H9 (cell line): ENCODE measurements around the gene CKMT2. TPM values are rescaled to one million over a fixed set of nuclear protein-coding genes. Genes with fewer than 3 reads are reported as not detected.

Experiments used
- DNase-seq: peaks from one replicate; pipeline ENCODE4 v3.0.0-alpha.2; 2017
- H2AFZ ChIP-seq: one replicate; pipeline ENCODE4 v1.6.1; 2013; ENCODE audit warnings: mild to moderate bottlenecking, low read length, control low read depth, moderate library complexity
- H2AK5ac ChIP-seq: 2 replicates; pipeline ENCODE4 v1.6.1; 2013; ENCODE audit warnings: low read length, control low read depth, mixed read lengths; ENCODE audit not compliant: insufficient read length
- H2BK120ac ChIP-seq: one replicate; pipeline ENCODE4 v1.6.1; 2013; ENCODE audit warnings: low read depth, mild to moderate bottlenecking, low read length, control low read depth, inconsistent platforms; ENCODE audit not compliant: poor library complexity, severe bottlenecking
- H2BK12ac ChIP-seq: 2 replicates; pipeline ENCODE4 v1.6.1; 2013; ENCODE audit warnings: low read length, control low read depth, mixed read lengths, low read depth; ENCODE audit not compliant: insufficient read length
- H2BK15ac ChIP-seq: 2 replicates; pipeline ENCODE4 v1.6.1; 2013; ENCODE audit warnings: low read depth, low read length, control low read depth
- H2BK20ac ChIP-seq: one replicate; pipeline ENCODE4 v1.6.1; 2013; ENCODE audit warnings: low read depth, mild to moderate bottlenecking, low read length, control low read depth, inconsistent platforms; ENCODE audit not compliant: poor library complexity, severe bottlenecking
- H2BK5ac ChIP-seq: 2 replicates; pipeline ENCODE4 v1.6.1; 2013; ENCODE audit warnings: low read length, control low read depth, mixed read lengths; ENCODE audit not compliant: insufficient read length
- H3K14ac ChIP-seq: 2 replicates; pipeline ENCODE4 v1.6.1; 2013; ENCODE audit warnings: low read length, control low read depth; ENCODE audit not compliant: insufficient read depth
- H3K18ac ChIP-seq: 2 replicates; pipeline ENCODE4 v1.6.1; 2013; ENCODE audit warnings: low read depth, mild to moderate bottlenecking, mixed read lengths, low read length, control low read depth; ENCODE audit not compliant: insufficient read length
- H3K23ac ChIP-seq: 2 replicates; pipeline ENCODE4 v1.6.1; 2013; ENCODE audit warnings: low read length, control low read depth, mixed read lengths, low read depth; ENCODE audit not compliant: insufficient read length
- H3K23me2 ChIP-seq: 2 replicates; pipeline ENCODE4 v1.6.1; 2013; ENCODE audit warnings: low read depth, mild to moderate bottlenecking, mixed read lengths, low read length, control low read depth; ENCODE audit not compliant: insufficient read length, poor library complexity, severe bottlenecking
- H3K27ac ChIP-seq: 2 replicates; pipeline ENCODE4 v1.5.1; 2013; ENCODE audit warnings: low read length, control low read depth, mixed read lengths, low read depth; ENCODE audit not compliant: insufficient read length
- H3K27me3 ChIP-seq: 2 replicates; pipeline ENCODE4 v1.6.1; 2013; ENCODE audit warnings: low read length, control low read depth, inconsistent platforms; ENCODE audit not compliant: insufficient read depth
- H3K4ac ChIP-seq: 2 replicates; pipeline ENCODE4 v1.6.1; 2013; ENCODE audit warnings: low read depth, mild to moderate bottlenecking, control low read depth, inconsistent platforms, low read length, moderate library complexity
- H3K4me1 ChIP-seq: 2 replicates; pipeline ENCODE4 v1.6.1; 2013; ENCODE audit warnings: low read length, control low read depth, inconsistent platforms; ENCODE audit not compliant: insufficient read depth
- H3K4me2 ChIP-seq: 2 replicates; pipeline ENCODE4 v1.6.1; 2013; ENCODE audit warnings: low read length, control low read depth, mixed read lengths; ENCODE audit not compliant: insufficient read length, insufficient read depth
- H3K56ac ChIP-seq: 2 replicates; pipeline ENCODE4 v1.6.1; 2013; ENCODE audit warnings: low read depth, mild to moderate bottlenecking, mixed read lengths, low read length, control low read depth; ENCODE audit not compliant: insufficient read length
- H3K79me1 ChIP-seq: 2 replicates; pipeline ENCODE4 v1.6.1; 2013; ENCODE audit warnings: low read depth, mild to moderate bottlenecking, moderate library complexity, low read length, control low read depth, inconsistent platforms; ENCODE audit not compliant: insufficient read depth, poor library complexity, severe bottlenecking
- H3K79me2 ChIP-seq: 2 replicates; pipeline ENCODE4 v1.6.1; 2013; ENCODE audit warnings: low read length, control low read depth, inconsistent platforms; ENCODE audit not compliant: insufficient read depth
- H3K9ac ChIP-seq: 2 replicates; pipeline ENCODE4 v1.6.1; 2013; ENCODE audit warnings: low read length, control low read depth, mixed read lengths; ENCODE audit not compliant: insufficient read length; ENCODE audit errors: extremely low read depth
- H3K9me3 ChIP-seq: one replicate; pipeline ENCODE4 v1.6.1; 2013; ENCODE audit warnings: low read depth, low read length, inconsistent platforms; ENCODE audit not compliant: control insufficient read depth
- H3T11ph ChIP-seq: one replicate; pipeline ENCODE4 v1.6.1; 2013; ENCODE audit warnings: mild to moderate bottlenecking, low read length, control low read depth, inconsistent platforms
- H4K20me1 ChIP-seq: one replicate; pipeline ENCODE4 v1.6.1; 2013; ENCODE audit not compliant: control insufficient read depth, insufficient read length, insufficient read depth
- H4K5ac ChIP-seq: 2 replicates; pipeline ENCODE4 v1.6.1; 2013; ENCODE audit warnings: low read depth, mild to moderate bottlenecking, mixed read lengths, low read length, control low read depth; ENCODE audit not compliant: insufficient read length
- H4K8ac ChIP-seq: replicated peaks from 2 replicates; pipeline ENCODE4 v1.6.1; 2013; ENCODE audit warnings: low read length, control low read depth, mixed read lengths, low read depth; ENCODE audit not compliant: insufficient read length
- H4K91ac ChIP-seq: 2 replicates; pipeline ENCODE4 v1.6.1; 2013; ENCODE audit warnings: low read depth, mild to moderate bottlenecking, moderate library complexity, mixed read lengths, low read length, control low read depth; ENCODE audit not compliant: insufficient read length
- H3K27ac Mint-ChIP-seq, 3 experiments: 2 replicates in 2 of 3; 3 replicates in 1 of 3; pipeline ENCODE4 v1.8.0; 2020 to 2021; ENCODE audit warnings: mixed read lengths in 3 of 3, mild to moderate bottlenecking in 1 of 3, moderate library complexity in 1 of 3
- H3K27me3 Mint-ChIP-seq: 2 replicates; pipeline ENCODE4 v1.8.0; 2021; ENCODE audit warnings: low read depth, mild to moderate bottlenecking, moderate library complexity, mixed read lengths
- H3K36me3 Mint-ChIP-seq, 3 experiments: 2 replicates in 2 of 3; 3 replicates in 1 of 3; pipeline ENCODE4 v1.8.0; 2020 to 2021; ENCODE audit warnings: low read depth in 3 of 3, mixed read lengths in 3 of 3; ENCODE audit not compliant: insufficient read depth in 1 of 3
- H3K4me1 Mint-ChIP-seq, 2 experiments: 2 replicates each; pipeline ENCODE4 v1.8.0; 2020; ENCODE audit warnings: mixed read lengths in 2 of 2
- H3K4me3 Mint-ChIP-seq, 2 experiments: 2 replicates in 1 of 2; 3 replicates in 1 of 2; pipeline ENCODE4 v1.8.0; 2020 to 2021; ENCODE audit warnings: mild to moderate bottlenecking in 2 of 2, mixed read lengths in 2 of 2, moderate library complexity in 1 of 2
- H3K9me3 Mint-ChIP-seq, 2 experiments: 2 replicates in 1 of 2; 3 replicates in 1 of 2; pipeline ENCODE4 v1.8.0; 2020; ENCODE audit warnings: mild to moderate bottlenecking in 2 of 2, mixed read lengths in 2 of 2, moderate library complexity in 1 of 2
- WGBS: extraction: QIAGEN DNeasy Blood & Tissue Kit; methylation state at CpG from one replicate; pipeline ENCODE4 v1.1.7; 2013; ENCODE audit warnings: missing lambda C conversion rate, low lambda C conversion rate, mixed read lengths; ENCODE audit not compliant: insufficient read length; ENCODE audit errors: extremely low coverage; 5-methylcytosine and 5-hydroxymethylcytosine counted together
- total RNA-seq: library from RNA; stranded (reverse); gene quantifications from 2 replicates; pipeline ENCODE4 v1.2.1, GENCODE V29; 2021
- TF ChIP-seq, protein P1 (sequence below): fragments of 200-600 bp; sonication (generic); conservative IDR thresholded peaks from 3 replicates; pipeline ENCODE4 v1.8.0; 2021; ENCODE audit warnings: antibody characterized with exemption, mild to moderate bottlenecking

Gene CKMT2
- total RNA-seq, 1 experiment from 2014 or later: 1.8 TPM

DNA sequence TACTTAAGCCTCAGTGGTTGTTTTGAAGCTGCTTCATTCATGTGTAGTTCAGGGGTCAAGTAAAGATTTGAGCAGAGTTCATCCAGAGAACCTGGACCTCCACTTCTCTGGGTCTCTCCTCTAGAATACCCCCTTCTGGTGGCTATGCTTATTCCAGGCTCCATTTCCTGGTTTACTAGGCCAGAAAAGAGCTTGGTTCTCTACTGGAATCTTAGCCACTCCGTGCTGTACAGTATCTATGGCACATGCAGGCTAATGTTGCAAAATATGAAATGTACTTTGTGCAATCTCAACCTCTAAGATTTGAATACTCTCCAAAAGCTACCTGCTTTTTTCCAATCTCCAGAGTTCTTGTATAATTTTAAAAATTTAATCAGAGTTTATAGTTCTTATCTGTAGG is 50.9 kb downstream of the CKMT2 start:
- no peak overlapping the region for H3K27ac ChIP-seq
- H3K27ac Mint-ChIP-seq: no peak overlapping the region
- peaks cover 4% of the 10 kb centered on the region; the same call in 1 of the 2 replicates for H3K79me2 ChIP-seq
- H3K27me3 ChIP-seq: no peaks in the 10 kb centered on the region
- no peak for DNase-seq
- no peak overlapping the region for H3K56ac ChIP-seq
- H2AK5ac ChIP-seq: no peak overlapping the region
- TF ChIP-seq, protein P1, sequence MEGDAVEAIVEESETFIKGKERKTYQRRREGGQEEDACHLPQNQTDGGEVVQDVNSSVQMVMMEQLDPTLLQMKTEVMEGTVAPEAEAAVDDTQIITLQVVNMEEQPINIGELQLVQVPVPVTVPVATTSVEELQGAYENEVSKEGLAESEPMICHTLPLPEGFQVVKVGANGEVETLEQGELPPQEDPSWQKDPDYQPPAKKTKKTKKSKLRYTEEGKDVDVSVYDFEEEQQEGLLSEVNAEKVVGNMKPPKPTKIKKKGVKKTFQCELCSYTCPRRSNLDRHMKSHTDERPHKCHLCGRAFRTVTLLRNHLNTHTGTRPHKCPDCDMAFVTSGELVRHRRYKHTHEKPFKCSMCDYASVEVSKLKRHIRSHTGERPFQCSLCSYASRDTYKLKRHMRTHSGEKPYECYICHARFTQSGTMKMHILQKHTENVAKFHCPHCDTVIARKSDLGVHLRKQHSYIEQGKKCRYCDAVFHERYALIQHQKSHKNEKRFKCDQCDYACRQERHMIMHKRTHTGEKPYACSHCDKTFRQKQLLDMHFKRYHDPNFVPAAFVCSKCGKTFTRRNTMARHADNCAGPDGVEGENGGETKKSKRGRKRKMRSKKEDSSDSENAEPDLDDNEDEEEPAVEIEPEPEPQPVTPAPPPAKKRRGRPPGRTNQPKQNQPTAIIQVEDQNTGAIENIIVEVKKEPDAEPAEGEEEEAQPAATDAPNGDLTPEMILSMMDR: no peak
- no peak overlapping the region for H3K14ac ChIP-seq
- no peak overlapping the region for H3K23ac ChIP-seq
- no peaks in the 10 kb centered on the region for H3K79me1 ChIP-seq
- no peaks in the 10 kb centered on the region for H4K20me1 ChIP-seq
- no peak overlapping the region for H2BK20ac ChIP-seq
- no peak overlapping the region for H3K9ac ChIP-seq
- H3K4me1 Mint-ChIP-seq: no peaks in the 10 kb centered on the region
- H3K18ac ChIP-seq: no peak overlapping the region
- H3K36me3 Mint-ChIP-seq: peaks cover 3 to 10% (median 7%) of the 10 kb centered on the region in 3 experiments; a peak in 5 of 7 replicates
- H2BK5ac ChIP-seq: no peak overlapping the region
- H4K91ac ChIP-seq: no peak overlapping the region
- no peak overlapping the region for H4K5ac ChIP-seq
- H2BK15ac ChIP-seq: no peak overlapping the region
- H3K4me2 ChIP-seq: no peak overlapping the region
- no CpG with 5 or more reads among the region's 1 CpG for WGBS
- H3K23me2 ChIP-seq: no peaks in the 10 kb centered on the region
- H3K4me1 ChIP-seq: no peaks in the 10 kb centered on the region; the same call in 1 of the 2 replicates
- no peak overlapping the region for H4K8ac ChIP-seq
- no peak overlapping the region for H3T11ph ChIP-seq
- H2BK120ac ChIP-seq: no peak overlapping the region
- no peak overlapping the region for H3K4ac ChIP-seq
- no peaks in the 10 kb centered on the region for H3K9me3 ChIP-seq
- peaks cover 3 to 11% of the 10 kb centered on the region in 2 experiments; a peak in 3 of 5 replicates for H3K9me3 Mint-ChIP-seq
- no peak overlapping the region for H2AFZ ChIP-seq
- H3K4me3 Mint-ChIP-seq: no peak overlapping the region
- H3K27me3 Mint-ChIP-seq: peaks cover 2% of the 10 kb centered on the region; the same call in 1 of the 2 replicates
- no peak overlapping the region for H2BK12ac ChIP-seq
